Upper lobe of left lung (tissue), 4 donors: Measurements from ENCODE around the gene PTPN2.

ENCODE experiments used
- CTCF ChIP-seq, 6 experiments: fragments of 450-650 bp in 4 of 6; fragments of 200-600 bp in 2 of 6; sonication (generic) in 2 of 6; IDR thresholded peaks; one replicate each; pipeline ENCODE4 v1.5.1; 2016 to 2019; ENCODE audit warnings: antibody characterized with exemption in 6 of 6
- POLR2AphosphoS5 ChIP-seq, 2 donors: sonication (generic); formaldehyde crosslinking; IDR thresholded peaks; one replicate each; pipeline ENCODE4 v1.5.1; 2017; ENCODE audit warnings: antibody characterized with exemption in 2 of 2

- TF ChIP-seq POLR2AphosphoS5 (IDR thresholded peaks at IDR 0.05): no peak
- no peak for TF ChIP-seq CTCF (IDR thresholded peaks at IDR 0.05)
These were observed 20.0 kb upstream of the PTPN2 start for GRCh38 chr18:12904012-12904516.
